Gastrocnemius medialis (tissue), 4 donors: ENCODE results near the gene SPEG.

Experiments used
- CTCF ChIP-seq, 5 experiments: fragments of 450-650 bp in 3 of 5; fragments of 200-600 bp in 2 of 5; sonication (generic) in 2 of 5; IDR thresholded peaks in 4 of 5; conservative IDR thresholded peaks in 1 of 5; 1 replicate in 4 of 5; 2 replicates in 1 of 5; pipeline ENCODE4 v1.5.1; 2016 to 2019; ENCODE audit warnings: antibody characterized with exemption in 5 of 5, mild to moderate bottlenecking in 3 of 5, moderate library complexity in 3 of 5
- POLR2A ChIP-seq, 2 donors: fragments of 450-650 bp; IDR thresholded peaks; one replicate each; pipeline ENCODE4 v1.6.1; 2017; ENCODE audit warnings: antibody characterized with exemption in 2 of 2, mild to moderate bottlenecking in 2 of 2, moderate library complexity in 2 of 2

GRCh38 chr2:219415580-219416234, 18.9 kb upstream of the SPEG start:
- TF ChIP-seq POLR2A (IDR thresholded peaks at IDR 0.05) (no peak), CTCF (IDR thresholded peaks at IDR 0.05 in 4 of 5, conservative IDR thresholded peaks at IDR 0.05 in 1 of 5) (no peak)
